GM19193 (cell line): ENCODE results near the gene JDP2.

Experiments
- POLR2A ChIP-seq: IDR thresholded peaks from 4 replicates; pipeline ENCODE4 v1.6.1; 2011; ENCODE audit not compliant: insufficient read depth, insufficient read length; ENCODE audit errors: extremely low read depth

Gene JDP2

GRCh38 chr14:75443203-75443969 lies 15.6 kb downstream of the JDP2 start:
- TF ChIP-seq POLR2A, result no peak

GRCh38 chr14:75445236-75445635 lies 17.4 kb downstream of the JDP2 start:
- TF ChIP-seq POLR2A, result no peak

GRCh38 chr14:75445963-75446362 lies 18.1 kb downstream of the JDP2 start:
- TF ChIP-seq POLR2A, result no peak

GRCh38 chr14:75446447-75446846 lies 18.6 kb downstream of the JDP2 start:
- TF ChIP-seq POLR2A, result no peak

- TF ChIP-seq POLR2A, result no peak
These were observed 20.4 kb downstream of the JDP2 start for GRCh38 chr14:75448209-75448608.

- no peak for TF ChIP-seq POLR2A
These were observed 21.2 kb downstream of the JDP2 start for GRCh38 chr14:75449036-75449435.

GRCh38 chr14:75449696-75450095 lies 21.9 kb downstream of the JDP2 start:
- TF ChIP-seq POLR2A, result no peak

GRCh38 chr14:75450381-75451276 lies 22.8 kb downstream of the JDP2 start:
- TF ChIP-seq POLR2A, result no peak

GRCh38 chr14:75452324-75452723 lies 24.5 kb downstream of the JDP2 start:
- TF ChIP-seq POLR2A, result no peak

GRCh38 chr14:75452900-75453816 lies 25.3 kb downstream of the JDP2 start:
- no peak for TF ChIP-seq POLR2A

GRCh38 chr14:75453817-75454434 lies 26.1 kb downstream of the JDP2 start:
- TF ChIP-seq POLR2A, result no peak

- TF ChIP-seq POLR2A, result no peak
These were observed 27.2 kb downstream of the JDP2 start for GRCh38 chr14:75454963-75455546.

GRCh38 chr14:75456069-75456996 lies 28.5 kb downstream of the JDP2 start:
- TF ChIP-seq POLR2A, result no peak

- no peak for TF ChIP-seq POLR2A
These were observed 29.1 kb downstream of the JDP2 start for GRCh38 chr14:75456997-75457335.

- no peak for TF ChIP-seq POLR2A
These were observed 29.9 kb downstream of the JDP2 start for GRCh38 chr14:75457648-75458165.
